ENCODE data around the gene EXOC4. TPM values are rescaled to one million over a fixed set of nuclear protein-coding genes. Genes with fewer than 3 reads are reported as not detected.

EXOC4 gene
- total RNA-seq, 1 donor from 2014 or later = 51.6 TPM

DNA sequence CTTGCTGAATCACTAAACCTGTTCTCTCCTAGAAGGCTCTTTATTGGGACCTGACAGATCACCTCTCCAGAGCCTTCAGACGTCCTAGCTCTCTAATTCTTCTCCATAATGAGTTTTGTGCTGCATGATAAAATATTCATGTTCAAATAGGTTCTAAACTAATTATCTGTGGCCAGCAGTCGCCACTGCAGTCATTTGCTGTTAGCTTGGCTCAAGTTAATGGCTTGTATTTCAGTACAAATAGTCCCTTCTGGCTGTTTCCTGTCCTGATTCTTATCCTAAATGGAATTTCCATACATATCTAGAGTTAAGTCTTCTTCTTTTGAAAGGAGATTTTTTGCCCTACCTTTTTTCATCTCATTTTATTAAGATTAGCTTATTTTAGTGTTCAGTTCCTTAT, 303.2 kb downstream of the EXOC4 start:
- TF ChIP-seq, protein P1, sequence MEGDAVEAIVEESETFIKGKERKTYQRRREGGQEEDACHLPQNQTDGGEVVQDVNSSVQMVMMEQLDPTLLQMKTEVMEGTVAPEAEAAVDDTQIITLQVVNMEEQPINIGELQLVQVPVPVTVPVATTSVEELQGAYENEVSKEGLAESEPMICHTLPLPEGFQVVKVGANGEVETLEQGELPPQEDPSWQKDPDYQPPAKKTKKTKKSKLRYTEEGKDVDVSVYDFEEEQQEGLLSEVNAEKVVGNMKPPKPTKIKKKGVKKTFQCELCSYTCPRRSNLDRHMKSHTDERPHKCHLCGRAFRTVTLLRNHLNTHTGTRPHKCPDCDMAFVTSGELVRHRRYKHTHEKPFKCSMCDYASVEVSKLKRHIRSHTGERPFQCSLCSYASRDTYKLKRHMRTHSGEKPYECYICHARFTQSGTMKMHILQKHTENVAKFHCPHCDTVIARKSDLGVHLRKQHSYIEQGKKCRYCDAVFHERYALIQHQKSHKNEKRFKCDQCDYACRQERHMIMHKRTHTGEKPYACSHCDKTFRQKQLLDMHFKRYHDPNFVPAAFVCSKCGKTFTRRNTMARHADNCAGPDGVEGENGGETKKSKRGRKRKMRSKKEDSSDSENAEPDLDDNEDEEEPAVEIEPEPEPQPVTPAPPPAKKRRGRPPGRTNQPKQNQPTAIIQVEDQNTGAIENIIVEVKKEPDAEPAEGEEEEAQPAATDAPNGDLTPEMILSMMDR (IDR thresholded peaks at IDR 0.05; ENCODE audit: insufficient read depth, low read length, poor library complexity, severe bottlenecking) = no peak
- no peak for DNase-seq (ENCODE audit: low read depth)
- no peaks in the 10 kb centered on the region for H3K36me3 ChIP-seq (ENCODE audit: control insufficient read depth, insufficient read depth, low read length)
- no peaks in the 10 kb centered on the region for H3K27me3 ChIP-seq (ENCODE audit: control insufficient read depth, insufficient read depth, low read length)
- no peak overlapping the region for H3K4me3 ChIP-seq (ENCODE audit: low read depth, low read length)

DNA sequence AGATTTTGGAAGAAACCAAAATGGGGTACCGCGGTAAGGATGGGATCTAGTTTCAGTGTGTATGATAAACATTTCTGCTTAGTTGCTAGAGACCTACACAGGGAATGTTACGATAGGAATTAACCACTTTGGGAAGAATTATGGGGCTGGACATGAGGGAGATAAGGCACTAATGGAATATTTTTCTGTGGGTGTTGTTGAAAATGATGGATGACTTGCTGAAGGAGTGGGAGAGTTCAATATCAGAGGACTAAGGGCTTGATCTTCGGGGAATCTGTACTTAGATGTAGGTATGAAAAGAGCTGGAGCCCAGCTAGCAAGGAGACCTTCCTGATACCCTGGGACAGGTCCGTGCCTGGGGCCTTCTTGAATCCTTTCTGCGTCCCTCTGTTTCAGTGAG, 303.7 kb downstream of the EXOC4 start:
- TF ChIP-seq, protein P1 (IDR thresholded peaks at IDR 0.05; ENCODE audit: insufficient read depth, low read length, poor library complexity, severe bottlenecking) = no peak
- H3K36me3 ChIP-seq (ENCODE audit: control insufficient read depth, insufficient read depth, low read length) = no peaks in the 10 kb centered on the region
- no peak overlapping the region for H3K4me3 ChIP-seq (ENCODE audit: low read depth, low read length)
- DNase-seq (ENCODE audit: low read depth) = no peak
- H3K27me3 ChIP-seq (ENCODE audit: control insufficient read depth, insufficient read depth, low read length) = no peaks in the 10 kb centered on the region

DNA sequence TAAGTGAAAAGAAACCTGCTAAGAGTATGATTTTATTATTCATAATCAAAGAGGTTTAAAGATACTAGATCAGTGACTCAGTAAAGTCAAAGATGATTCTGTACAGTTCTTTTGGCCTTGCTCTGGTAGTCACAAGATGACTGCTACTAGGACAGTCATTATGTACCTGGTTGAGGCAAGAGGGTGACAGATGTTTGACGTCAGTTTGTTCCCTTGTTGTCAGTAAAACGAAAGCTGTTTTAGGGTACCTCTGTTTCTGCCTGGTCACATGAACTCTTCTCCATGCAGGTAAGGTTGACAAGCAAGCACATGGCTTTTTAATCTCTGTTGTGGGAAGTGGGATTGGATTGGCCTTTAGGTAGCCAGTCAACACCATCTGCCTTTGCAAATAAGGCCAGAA, 308.0 kb downstream of the EXOC4 start:
- H3K4me3 ChIP-seq (ENCODE audit: low read depth, low read length) = no peak overlapping the region

GRCh38 chr7:133561396-133561795, 308.5 kb downstream of the EXOC4 start:
- TF ChIP-seq, protein P1 (IDR thresholded peaks at IDR 0.05; ENCODE audit: insufficient read depth, low read length, poor library complexity, severe bottlenecking) = no peak
- no peaks in the 10 kb centered on the region for H3K36me3 ChIP-seq (ENCODE audit: control insufficient read depth, insufficient read depth, low read length)
- H3K27me3 ChIP-seq (ENCODE audit: control insufficient read depth, insufficient read depth, low read length) = no peaks in the 10 kb centered on the region
- H3K4me3 ChIP-seq (ENCODE audit: low read depth, low read length) = no peak overlapping the region
- no peak for DNase-seq (ENCODE audit: low read depth)

More for the DNA sequence above, 308.0 kb downstream of the EXOC4 start:
- TF ChIP-seq, protein P1 (IDR thresholded peaks at IDR 0.05; ENCODE audit: insufficient read depth, low read length, poor library complexity, severe bottlenecking) = no peak
- no peaks in the 10 kb centered on the region for H3K36me3 ChIP-seq (ENCODE audit: control insufficient read depth, insufficient read depth, low read length)
- DNase-seq (ENCODE audit: low read depth) = no peak
- no peaks in the 10 kb centered on the region for H3K27me3 ChIP-seq (ENCODE audit: control insufficient read depth, insufficient read depth, low read length)

DNA sequence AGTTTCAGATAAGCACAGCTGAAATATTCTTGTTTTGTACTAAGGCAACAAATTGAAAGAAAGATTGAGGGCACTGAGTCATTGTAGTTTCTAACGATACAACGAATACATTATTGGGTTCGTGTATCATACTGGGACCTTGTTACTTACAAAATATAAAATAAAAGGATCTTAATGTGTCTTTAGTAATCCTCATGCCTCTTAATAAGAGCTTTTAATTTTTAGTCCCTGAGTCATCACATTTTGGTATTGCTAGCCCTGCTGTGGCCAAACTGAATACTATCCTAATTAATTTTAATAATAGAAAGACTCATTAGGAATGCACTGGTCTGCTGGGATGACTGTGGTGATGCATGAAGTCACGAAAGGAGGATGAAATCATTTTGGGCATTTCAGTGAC, 309.7 kb downstream of the EXOC4 start:
- TF ChIP-seq, protein P1 (IDR thresholded peaks at IDR 0.05; ENCODE audit: insufficient read depth, low read length, poor library complexity, severe bottlenecking) = no peak
- Histone ChIP-seq H3K27me3 (ENCODE audit: control insufficient read depth, insufficient read depth, low read length) (no peaks in the 10 kb centered on the region), H3K36me3 (ENCODE audit: control insufficient read depth, insufficient read depth, low read length) (no peaks in the 10 kb centered on the region), H3K4me3 (ENCODE audit: low read depth, low read length) (no peak overlapping the region)
- no peak for DNase-seq (ENCODE audit: low read depth)

- no peak for DNase-seq (ENCODE audit: low read depth)
- TF ChIP-seq, protein P1 (IDR thresholded peaks at IDR 0.05; ENCODE audit: insufficient read depth, low read length, poor library complexity, severe bottlenecking) = no peak
These were observed 310.4 kb downstream of the EXOC4 start for GRCh38 chr7:133563251-133563650.

More at GRCh38 chr7:133563251-133563650, 310.4 kb downstream of the EXOC4 start:
- Histone ChIP-seq H3K36me3 (ENCODE audit: control insufficient read depth, insufficient read depth, low read length) (no peaks in the 10 kb centered on the region), H3K4me3 (ENCODE audit: low read depth, low read length) (no peak overlapping the region), H3K27me3 (ENCODE audit: control insufficient read depth, insufficient read depth, low read length) (no peaks in the 10 kb centered on the region)
